NK-92 (cell line): ENCODE measurements around the gene UBAP2.
"Not testable (repeated sequence)": the region's sequence is repeated elsewhere in the genome, so short reads cannot be mapped to it uniquely, and the experiment has no call there.

Experiments
- DNase-seq: peaks from one replicate; lab custom pipeline; 2025; ENCODE audit not compliant: unreplicated experiment; lab: John Stamatoyannopoulos, UW

UBAP2 gene

GRCh38 chr9:33988219-33988890 lies 60.3 kb downstream of the UBAP2 start:
- no peak for DNase-seq

DNA sequence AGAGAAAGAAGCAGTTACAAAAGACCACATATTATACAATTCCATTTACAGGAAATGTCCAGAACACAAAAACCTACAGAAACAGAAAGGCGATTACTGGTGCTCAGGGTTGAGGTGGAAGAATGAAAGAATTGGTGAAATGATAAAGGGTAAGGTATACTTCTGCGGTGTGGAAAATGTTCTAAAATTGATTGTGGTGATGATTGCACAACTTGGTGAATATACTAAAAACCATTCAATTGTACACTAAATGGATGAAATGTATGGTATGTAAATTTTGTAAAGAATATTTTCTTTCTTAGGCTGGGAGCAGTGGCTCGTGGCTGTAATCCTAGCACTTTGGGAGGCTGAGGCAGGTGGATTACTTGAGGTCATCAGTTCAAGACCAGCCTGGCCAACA lies 72.3 kb downstream of the UBAP2 start:
- no peak for DNase-seq

DNA sequence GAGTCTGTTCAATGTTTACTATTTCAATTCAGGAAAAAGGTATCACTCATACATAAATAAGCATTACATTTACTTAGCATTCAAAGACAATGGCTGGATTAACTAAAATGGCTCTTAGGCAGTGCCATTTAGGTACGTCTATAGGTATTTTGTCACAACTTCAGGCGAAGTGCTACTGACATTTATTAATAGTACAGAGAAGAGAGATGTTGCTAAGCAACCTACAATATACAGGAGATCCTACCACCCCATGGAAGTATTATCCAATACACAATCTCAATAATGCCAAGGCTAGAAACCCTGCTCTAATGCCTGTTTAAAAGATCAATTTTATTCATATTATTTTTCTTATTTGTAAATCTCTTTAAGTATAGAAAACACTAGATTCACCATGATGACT lies 76.0 kb downstream of the UBAP2 start:
- DNase-seq, result no peak

- DNase-seq, result no peak
These were observed 84.5 kb downstream of the UBAP2 start for GRCh38 chr9:33964086-33964768.

- not testable (repeated sequence) for DNase-seq
These were observed 86.2 kb downstream of the UBAP2 start for GRCh38 chr9:33962468-33962867.

DNA sequence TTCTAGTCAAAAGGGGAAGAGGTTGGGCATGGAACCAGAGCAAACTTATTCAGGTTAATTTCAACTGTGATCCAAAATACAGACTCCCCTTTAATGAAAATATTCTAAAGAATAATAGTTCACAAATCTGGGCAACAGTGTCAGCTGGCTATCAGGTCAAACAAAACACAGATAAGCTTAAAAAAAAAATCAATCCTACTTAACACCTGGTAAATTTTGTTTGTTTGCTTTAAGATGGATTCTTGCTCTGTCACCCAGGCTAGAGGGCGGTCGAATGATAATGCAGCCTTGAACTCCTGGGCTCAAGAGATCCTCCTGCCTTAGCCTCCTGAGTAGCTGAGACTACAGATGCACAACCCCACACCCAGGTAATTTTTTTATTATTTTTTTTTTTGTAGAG lies 89.0 kb downstream of the UBAP2 start:
- no peak for DNase-seq

DNA sequence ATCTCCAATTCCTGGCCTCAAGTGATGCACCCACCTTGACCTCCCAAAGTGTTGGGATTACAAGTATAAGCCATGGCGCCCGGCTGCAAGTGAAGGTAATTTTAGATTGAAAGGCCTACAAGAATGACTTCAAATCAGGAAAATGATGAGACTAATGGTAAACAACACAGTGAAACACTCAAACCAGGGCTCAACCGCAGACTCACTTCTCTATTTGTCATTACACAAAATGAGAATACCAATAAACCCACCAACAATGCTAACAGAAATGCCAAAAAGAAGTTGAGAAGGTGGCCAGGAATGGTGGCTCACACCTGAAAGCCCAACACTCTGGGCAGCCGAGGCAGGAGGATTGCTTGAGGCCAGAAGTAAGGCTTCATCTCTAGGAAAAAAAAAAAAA lies 92.1 kb downstream of the UBAP2 start:
- no peak for DNase-seq

GRCh38 chr9:33952066-33952465 lies 96.6 kb downstream of the UBAP2 start:
- no peak for DNase-seq

DNA sequence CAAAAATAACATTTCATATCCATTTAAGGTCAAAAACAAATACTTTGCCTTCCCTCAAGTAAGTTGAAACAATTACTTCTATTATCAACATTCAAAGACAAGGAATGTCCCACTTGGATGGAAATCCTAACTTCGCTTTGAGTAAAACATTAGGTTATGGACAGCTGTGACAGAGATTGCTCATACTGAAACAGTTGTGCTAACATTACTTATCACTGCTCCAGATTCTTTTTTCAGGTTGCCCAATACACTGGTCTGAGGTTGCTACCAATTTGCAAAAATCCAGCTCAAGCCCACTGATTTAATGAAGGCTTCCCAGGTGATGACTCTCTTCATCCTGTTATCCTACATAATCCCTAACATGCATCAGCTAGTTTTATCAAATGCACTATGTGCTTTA lies 98.3 kb downstream of the UBAP2 start:
- no peak for DNase-seq

DNA sequence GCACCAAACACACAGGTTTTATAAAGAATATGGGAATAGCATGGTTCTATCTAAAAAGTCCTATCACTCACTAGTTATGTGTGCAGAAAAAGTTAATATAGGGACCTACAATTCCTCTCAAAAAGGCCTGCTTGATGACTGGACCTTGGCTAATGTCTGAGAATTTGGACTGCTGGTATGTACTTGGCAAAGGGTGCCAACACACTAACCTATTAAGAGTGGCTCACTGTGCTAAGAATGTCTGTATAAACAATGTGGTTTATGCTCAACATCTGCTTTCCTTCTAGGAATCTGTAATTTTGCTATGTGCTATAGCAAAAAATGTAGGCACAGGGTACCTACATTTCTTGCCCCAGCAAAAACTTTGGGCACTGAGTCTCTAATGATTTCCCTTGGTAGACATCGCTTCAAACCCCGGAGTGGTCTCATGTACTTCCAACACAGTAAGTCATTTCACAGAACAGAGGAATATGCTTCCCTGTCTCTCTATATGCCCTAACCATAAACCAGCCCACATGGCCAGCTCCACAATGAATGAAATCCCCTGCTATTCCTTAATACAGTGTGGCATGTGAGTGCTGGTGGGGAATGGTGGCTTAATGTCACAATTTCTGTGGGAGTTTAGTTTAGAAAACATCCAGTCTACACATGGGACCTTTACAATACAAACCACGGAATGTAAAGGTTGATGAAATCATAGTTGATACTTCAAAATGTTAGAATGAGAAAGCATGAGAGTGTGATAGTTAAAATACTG lies 101.7 kb downstream of the UBAP2 start:
- DNase-seq, result no peak

DNA sequence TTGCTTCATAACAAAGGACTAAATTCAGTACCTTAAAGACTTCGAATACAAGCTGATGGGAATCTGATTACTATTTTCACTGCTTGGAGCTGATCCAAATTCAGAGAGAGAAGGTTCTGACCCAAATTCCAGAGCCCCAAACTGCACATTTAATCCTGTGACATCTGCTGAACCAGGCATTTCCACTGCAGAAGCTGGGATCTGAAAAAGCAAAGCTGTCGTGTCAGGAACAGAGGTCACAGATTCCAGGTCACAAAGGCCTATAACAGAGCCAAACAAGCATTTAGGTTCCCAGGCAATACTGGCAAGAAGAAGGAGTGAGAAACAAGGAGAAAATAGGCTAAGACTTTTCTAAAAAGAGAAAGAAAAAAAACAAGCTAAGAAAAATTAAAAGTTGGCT lies 105.3 kb downstream of the UBAP2 start:
- DNase-seq, result no peak

DNA sequence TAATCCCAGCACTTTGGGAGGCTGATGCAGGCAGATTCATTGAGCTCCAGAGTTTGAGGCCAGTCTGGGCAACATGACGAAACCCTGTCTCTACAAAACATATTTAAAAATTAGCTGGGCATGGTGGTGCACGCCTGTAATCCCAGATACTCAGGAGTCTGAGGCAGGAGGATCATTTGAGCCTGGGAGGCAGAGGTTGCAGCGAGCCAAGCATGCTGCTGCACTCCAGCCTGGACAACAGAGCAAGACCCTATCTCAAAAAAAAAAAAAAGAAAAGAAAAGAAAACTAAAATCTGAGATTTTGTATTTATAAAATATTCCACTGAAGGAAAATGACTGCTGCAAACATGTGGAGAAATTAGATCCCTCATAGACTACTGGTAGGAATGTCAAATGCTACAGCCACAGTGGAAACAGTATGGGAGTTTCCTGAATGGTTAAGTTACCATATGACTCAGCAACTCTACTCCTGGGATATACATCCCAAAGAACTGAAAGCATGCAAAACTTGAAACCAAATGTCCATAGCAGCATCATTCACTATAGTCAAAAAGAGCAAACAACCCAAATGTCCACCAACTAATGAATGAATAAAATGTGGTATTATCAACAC lies 106.1 kb downstream of the UBAP2 start:
- no peak for DNase-seq

DNA sequence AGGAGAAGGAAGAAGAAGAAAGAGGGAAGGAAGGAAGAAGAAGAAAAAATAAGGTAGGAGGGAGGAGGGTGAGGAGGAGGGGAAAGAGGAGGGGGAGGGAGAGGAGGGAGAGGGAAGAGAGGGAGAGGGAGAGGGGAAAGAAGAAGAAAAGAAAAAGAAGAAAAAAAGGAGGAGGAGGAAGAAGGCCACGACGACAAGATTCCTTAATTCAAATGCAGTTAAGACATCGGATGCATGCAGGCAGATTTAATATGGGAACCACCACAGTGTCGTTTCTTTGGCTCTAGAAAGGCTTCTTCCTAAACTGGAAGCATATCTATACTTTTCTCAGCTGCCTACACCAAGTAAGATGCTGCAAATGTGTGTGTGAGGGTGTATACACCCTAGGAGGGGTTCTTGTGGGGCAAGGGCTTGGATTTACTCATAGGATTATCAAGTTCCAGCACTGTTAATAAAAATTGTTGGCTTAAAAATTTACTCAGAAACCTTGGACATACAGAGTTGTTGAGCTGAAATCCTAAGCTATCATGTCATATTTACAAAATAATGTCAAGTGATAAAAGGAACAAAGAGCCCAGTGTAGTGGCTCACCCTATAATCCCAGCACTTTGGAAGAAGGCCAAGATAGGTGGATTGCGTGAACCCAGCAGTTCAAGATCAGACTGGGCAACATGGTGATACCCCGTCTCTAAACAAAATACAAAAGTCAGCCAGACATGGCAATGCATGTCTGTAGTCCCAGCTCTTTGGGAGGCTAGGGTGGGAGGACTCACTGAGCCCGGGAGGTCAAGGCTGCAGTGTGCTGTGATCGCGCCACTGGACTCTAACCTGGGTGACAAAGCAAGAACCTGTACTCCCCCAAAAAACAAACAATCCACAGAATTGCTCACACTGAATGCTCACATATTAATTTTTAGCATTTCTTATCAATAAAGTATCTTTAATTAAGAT lies 108.5 kb downstream of the UBAP2 start:
- no peak for DNase-seq

- no peak for DNase-seq
These were observed 114.4 kb downstream of the UBAP2 start for GRCh38 chr9:33934188-33934878.

GRCh38 chr9:33932078-33932807 lies 116.4 kb downstream of the UBAP2 start:
- DNase-seq, result no peak

- no peak for DNase-seq
These were observed 117.4 kb downstream of the UBAP2 start for GRCh38 chr9:33931326-33931725.

DNA sequence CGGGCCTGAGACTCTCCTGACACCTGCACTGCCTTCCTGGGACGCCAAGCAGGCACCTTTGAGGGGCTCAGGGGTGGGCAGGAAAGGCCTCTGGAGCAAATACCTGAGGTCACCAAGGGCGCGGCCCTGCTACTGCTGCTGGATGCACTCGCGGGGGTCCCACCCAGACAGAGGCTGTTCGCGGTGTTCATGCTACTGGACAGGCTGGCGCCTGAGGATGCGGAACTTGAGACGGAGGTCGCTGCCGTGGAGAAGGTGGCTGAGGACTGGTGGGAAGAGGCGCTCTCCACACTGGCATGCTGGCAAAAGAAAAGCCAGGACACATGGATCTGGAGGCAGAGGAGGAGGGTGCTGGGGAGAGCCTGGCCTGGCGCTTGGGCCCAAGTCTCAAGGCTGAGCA lies 121.0 kb downstream of the UBAP2 start:
- no peak for DNase-seq

DNA sequence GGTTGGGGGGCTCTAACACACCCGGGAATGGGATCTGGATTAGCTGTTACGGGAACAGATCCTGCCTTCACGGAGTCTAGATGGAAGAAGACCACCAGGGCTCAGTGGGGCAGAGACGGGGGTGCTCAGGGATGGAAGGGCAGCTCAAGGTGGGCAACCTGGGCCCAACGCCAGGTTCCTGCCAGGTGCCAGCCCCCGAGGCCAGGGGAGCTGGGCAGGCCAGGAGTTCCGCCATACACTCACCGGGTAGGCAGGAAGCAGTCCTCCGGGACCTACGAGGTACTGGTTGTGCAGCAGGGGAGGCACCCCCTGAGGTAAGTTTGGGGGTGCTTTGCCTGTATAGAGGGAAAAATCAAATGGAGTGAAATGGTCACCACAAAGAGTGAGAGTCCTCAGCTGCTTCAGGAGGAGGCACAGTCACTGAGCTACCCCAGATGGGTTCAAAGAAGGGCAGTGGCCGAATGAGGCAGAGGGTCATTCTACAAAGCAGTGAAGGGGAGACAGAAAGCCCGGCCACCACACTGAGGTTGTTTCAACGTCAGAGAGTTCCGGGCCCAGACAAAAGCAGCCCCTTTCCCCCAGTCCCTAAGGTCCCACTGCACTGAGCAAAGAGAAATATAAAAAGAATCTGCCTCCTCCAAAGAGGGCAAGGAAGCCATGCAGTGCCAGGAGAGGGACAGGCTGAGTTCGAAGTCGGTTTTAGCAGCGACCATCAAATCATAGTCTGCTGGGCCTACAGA lies 121.8 kb downstream of the UBAP2 start:
- DNase-seq, result no peak
